HG03439 (cell line): ENCODE measurements around the gene AUH.

Experiments used
- ATAC-seq: cut with Tn5 transposase; IDR thresholded peaks from one replicate; pipeline ENCODE4 v1.9.1; 2021; ENCODE audit warnings: mild to moderate bottlenecking, moderate library complexity; ENCODE audit not compliant: unreplicated experiment

The AUH gene

GRCh38 chr9:91256235-91256634 is 105.5 kb downstream of the AUH start:
- no peak for ATAC-seq

GRCh38 chr9:91255327-91255726 is 106.4 kb downstream of the AUH start:
- no peak for ATAC-seq

- ATAC-seq = no peak
Observed at GRCh38 chr9:91253488-91253887, 108.2 kb downstream of the AUH start.

DNA sequence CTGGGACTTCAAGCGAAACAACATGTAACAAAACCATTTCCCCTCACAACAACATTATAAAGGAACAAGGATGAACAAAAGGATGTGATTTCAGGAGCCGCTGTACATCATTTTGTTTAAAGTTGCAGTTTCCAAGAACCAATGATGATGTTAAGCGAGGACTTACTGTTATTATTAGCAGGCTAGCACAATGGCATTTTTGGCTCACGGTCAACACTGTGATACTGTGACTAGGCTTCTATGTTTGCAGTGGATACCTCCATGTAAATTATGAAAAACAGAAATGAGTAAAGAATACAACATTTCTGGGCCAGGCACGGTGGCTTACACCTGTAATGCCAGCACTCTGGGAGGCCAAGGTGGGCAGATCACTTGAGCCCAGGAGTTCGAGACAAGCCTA is 113.0 kb downstream of the AUH start:
- no peak for ATAC-seq

DNA sequence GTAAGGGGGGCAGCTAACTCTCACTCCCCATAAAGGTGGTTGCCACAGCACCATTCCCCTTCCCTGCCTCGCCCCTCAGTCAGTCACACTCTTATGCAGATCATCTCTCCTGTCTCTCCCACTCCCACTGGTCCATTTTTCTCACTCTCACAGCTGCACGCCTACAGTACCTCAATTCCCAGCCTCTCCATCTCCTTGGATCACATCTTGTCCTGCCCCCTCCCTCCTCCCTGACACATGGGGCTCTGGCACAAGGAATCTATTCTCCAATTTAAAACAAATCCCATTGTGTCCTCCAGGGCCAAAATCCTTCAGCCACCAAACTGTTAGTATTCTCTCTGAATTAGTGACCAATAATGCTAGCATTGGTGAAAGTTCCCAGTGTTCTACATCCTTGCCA is 114.4 kb downstream of the AUH start:
- ATAC-seq = no peak

DNA sequence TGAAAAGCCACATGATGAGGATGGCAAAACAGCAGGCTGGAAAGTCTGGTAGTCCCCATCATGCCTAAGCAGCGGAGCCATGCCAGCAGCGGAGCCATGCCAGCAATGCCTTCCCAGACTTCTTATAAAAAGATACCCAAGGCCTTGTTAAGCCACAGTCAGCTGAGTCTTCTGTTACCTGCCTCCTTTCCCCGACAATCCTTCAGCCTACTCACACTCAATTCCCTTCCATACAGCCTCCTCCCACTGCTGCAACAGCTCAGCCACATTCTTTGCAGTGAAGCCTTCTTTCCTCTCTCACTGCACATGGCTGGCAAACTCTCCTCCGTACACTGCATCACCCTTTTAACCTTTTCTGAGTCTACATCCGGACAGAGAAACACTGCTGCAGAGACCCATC is 114.9 kb downstream of the AUH start:
- no peak for ATAC-seq

DNA sequence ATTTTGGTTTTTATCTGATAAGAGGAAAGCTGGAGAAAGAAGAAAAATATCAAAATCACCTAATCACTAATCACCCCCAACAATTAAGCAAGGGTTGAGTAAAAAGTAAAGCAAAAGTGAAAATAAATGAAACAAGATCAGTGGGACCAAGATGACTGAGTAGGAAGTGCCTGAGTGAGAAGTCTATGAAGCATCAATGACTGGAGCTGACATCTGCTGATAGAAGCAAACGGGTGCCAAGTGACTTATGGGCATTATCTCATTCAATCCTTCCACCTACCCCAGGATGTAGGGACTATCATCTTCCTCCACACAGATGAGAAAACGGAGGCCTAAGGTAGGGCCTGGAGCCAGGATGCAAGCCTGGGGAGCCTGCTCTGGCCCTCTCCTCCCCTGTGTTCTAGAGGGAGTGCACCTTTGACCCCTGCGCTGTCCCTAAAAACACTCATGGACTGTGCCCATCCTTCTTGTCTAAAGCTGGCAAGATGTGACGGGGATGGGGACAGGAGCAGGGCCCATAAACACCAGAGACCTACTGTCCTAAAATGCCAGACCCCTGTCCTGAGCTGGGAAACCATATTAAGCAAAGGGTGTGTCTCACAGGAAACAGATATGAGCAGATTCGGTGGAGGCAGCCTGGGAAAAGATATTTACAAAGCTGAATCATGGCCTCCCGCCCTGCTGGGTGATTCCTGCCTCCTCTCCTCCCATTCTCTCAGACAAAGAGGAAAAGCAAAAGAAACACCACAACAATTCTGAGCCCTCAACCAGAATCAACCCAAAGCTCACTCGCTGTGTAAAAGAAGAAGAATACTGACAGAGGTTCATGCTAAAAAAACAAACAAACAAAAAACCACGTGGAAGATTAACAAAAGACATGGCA is 116.0 kb downstream of the AUH start:
- ATAC-seq = no peak

DNA sequence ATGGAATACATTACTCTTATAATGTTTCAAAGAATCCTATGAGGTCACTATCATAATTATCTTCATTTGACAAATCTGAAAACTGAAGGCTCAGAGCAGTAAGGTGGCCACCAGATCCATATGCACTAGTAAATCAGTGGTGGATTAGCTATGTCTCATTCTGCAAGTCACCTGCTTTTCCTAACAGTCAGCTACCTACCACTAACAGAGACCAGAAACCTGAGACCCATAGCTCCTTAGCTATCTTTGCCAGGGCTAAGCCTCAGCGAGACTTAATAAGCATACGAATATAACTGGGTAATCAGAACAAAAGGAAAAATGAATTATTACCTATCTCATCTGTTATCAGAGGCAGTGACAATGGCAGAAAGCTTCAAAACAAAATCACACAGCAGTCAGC is 118.7 kb downstream of the AUH start:
- ATAC-seq = no peak

GRCh38 chr9:91241909-91242308 is 119.8 kb downstream of the AUH start:
- no peak for ATAC-seq

DNA sequence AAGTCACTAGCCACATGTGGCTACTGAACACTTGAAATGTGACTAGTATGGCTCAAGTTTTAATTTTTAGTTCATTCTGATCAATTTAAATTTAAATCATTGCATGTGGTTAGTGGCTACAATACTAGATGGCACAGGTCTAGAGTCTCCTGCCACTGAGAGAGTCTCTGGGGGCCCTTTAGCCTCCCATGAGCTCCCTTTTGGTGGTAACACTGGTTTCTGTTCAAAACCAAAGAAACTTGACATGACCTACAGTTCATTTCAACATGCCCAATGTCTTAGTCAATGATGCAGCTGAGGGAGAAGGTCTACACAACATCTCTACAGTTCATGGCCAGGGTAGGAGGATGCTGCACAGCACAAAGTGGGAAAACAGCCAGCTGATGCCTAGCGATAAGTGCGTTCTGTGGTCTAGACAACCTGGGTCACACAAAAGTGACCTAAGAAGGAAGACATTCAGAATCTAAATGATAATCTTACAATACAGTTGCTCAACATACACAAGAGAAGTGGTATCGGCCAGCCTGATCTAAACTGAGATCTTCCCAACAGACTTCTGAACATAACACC is 121.0 kb downstream of the AUH start:
- no peak for ATAC-seq

- no peak for ATAC-seq
Observed at GRCh38 chr9:91239367-91240111, 122.2 kb downstream of the AUH start.

- no peak for ATAC-seq
Observed at GRCh38 chr9:91234523-91234922, 127.2 kb downstream of the AUH start.

DNA sequence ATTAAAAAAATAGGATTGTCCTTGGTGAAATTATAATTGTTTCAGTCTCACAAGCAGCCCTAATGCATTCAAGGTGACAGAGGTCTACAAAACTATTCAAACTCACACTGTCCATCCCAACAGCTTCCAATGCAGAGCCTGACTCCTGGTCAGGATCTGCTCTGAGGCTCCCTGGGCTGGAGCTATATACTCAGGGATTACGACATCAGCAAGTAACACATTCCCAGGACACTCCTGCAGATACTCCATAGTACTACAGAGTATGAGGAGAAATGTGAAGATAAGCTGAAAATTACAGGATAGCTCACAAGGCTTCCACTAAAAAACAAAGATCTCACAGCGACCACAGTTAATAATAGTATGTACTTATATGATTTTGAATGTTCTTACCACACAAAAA is 130.1 kb downstream of the AUH start:
- ATAC-seq = no peak

DNA sequence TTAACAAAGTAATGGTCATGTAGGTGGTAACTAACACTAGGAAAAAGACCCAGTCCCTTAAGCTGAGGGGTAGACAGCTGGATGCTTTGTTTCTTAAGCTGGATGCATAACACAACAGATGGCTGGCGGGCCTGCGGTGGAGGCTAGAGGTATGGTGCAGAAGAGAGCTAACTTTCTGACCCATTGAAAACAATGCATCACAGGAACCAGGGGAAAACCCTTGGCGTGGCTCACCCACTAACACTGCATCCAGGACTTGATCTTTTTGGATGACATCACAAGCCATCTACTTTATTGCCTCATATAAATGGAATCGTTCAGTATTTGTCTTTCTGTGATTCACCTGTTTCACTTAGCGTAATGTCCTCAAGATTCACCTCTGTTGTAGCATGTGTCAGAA is 138.7 kb downstream of the AUH start:
- ATAC-seq = no peak

GRCh38 chr9:91222457-91222856 is 139.3 kb downstream of the AUH start:
- no peak for ATAC-seq

GRCh38 chr9:91221332-91221731 is 140.4 kb downstream of the AUH start:
- ATAC-seq = no peak

DNA sequence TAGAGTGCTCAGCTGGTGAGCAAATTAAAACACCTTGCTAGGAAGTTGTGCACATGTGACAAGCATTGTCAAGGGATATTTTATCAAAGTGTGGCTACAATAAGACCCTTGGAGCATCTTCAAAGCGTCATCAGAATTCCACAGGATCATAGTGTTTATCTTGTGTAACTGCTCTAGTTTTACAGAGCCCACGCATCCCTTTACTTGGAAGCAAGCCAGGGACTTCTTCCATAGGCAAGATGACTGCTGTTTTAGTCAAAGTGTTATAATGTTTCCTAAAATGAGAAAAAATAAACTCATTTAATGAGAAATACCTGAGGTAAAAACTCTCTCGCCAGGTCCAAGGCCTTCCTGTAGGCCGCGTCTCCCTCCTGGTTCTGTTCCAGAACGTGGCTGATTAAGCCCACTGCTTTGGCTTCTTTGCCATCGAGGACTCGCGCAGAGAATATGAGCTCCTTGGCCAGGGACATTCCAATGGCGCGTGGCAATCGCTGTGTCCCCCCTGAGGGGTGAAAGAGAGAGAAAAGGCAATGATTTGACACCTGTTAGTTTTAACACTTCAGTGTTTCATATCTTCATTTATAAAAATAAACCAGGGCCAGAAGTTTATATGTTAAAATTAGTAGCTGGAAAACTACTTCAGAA is 141.1 kb downstream of the AUH start:
- ATAC-seq = no peak

GRCh38 chr9:91220021-91220420 is 141.7 kb downstream of the AUH start:
- ATAC-seq = no peak

DNA sequence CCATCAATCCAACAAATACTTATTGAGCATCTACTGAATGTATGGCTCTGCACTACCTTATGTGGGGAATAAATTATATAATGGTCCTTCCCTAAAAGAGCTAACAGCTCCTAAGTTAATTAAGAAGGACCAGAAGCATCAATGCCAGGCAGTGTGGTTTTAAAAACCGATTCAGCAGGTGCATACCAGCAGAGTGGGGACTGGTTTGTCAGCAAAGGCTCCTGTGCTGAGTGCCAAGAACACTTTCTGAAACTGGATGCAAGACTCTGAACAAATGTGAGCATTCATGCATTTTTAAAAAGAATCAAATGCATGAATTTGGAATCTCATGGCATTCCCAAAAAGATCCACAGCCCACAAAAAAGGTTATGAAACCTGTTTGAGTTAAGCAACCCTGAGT is 142.2 kb downstream of the AUH start:
- no peak for ATAC-seq

DNA sequence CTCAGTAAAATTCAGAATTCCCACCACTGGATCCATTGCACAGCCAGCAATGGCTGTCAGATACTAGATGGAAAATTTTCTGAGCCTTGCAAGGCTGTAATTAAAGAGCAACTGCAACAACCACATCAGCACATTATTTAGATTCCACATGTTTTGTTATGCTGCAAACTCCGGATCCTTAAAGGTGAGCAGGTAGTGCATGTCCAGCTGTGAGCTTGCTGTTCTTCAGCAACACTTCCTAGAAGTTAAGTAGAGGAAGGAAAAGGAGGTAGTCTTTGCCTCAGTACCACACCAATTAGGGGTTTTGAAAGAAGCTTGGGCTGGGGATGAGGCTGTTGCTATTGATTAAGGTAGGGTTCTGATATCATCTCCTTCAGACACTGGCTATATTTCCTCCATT is 144.3 kb downstream of the AUH start:
- ATAC-seq = no peak

DNA sequence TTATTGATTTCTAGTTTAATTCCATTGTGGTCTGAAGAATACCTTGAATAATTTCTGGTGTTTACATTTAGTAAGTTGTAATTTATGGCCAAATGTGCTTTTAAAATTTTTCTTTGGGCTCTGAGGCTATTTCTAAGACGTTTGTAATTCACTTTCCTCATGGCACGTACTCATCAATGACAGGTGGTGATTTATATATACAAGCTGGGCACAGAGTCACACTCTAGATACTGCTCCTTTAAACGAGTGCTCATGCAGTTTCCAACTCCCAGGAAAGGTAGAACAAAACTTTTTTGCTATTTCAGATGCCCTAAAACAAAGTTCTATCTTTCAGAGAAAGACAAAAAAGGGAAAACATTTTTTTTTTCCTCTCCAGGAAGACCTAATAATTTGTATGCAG is 146.9 kb downstream of the AUH start:
- no peak for ATAC-seq

GRCh38 chr9:91214086-91214485 is 147.6 kb downstream of the AUH start:
- ATAC-seq = no peak
